Panc1 (cell line): Measurements from ENCODE around the gene HAND1.

Source experiments
- SIN3A ChIP-seq: IDR thresholded peaks from 2 replicates; pipeline ENCODE4 v1.6.1; 2012; ENCODE audit warnings: low read depth, mild to moderate bottlenecking, low read length, moderate library complexity, borderline replicate concordance; ENCODE audit not compliant: insufficient read depth
- TCF7L2 ChIP-seq: IDR thresholded peaks from 2 replicates; pipeline ENCODE4 v1.6.1; 2011; ENCODE audit warnings: mild to moderate bottlenecking, low read depth, low read length, inconsistent platforms
- TF ChIP-seq, protein P1 (sequence below): fragments of 450-650 bp; IDR thresholded peaks from 2 replicates; pipeline ENCODE4 v1.5.1; 2017; ENCODE audit warnings: mild to moderate bottlenecking
- TF ChIP-seq, protein P2 (sequence below), 2 experiments: IDR thresholded peaks; 2 replicates each; pipeline ENCODE4 v1.6.1; 2011 to 2012; ENCODE audit warnings: low read depth in 2 of 2, control low read depth in 1 of 2, low read length in 1 of 2, mild to moderate bottlenecking in 1 of 2, moderate library complexity in 1 of 2; ENCODE audit not compliant: insufficient read depth in 1 of 2

DNA sequence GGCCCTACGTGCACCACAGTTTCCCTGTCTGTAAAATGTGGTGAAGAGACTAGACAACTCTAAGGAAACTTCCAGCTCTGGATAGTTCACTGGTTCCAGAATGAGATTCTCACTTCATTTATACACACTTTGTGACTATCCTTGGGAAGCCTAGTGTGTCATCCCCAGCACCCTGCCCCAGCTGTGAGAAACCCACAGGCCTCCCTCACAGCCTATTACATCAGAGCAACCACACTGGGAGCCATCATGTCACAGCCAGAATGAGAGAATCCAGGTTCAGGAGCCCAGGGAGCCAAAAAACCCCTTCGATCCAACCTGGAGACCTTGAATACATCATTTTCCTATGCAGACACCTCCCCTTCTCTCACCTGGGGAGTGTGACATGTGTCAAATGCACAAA is 21.0 kb upstream of the HAND1 start:
- TF ChIP-seq, protein P1, sequence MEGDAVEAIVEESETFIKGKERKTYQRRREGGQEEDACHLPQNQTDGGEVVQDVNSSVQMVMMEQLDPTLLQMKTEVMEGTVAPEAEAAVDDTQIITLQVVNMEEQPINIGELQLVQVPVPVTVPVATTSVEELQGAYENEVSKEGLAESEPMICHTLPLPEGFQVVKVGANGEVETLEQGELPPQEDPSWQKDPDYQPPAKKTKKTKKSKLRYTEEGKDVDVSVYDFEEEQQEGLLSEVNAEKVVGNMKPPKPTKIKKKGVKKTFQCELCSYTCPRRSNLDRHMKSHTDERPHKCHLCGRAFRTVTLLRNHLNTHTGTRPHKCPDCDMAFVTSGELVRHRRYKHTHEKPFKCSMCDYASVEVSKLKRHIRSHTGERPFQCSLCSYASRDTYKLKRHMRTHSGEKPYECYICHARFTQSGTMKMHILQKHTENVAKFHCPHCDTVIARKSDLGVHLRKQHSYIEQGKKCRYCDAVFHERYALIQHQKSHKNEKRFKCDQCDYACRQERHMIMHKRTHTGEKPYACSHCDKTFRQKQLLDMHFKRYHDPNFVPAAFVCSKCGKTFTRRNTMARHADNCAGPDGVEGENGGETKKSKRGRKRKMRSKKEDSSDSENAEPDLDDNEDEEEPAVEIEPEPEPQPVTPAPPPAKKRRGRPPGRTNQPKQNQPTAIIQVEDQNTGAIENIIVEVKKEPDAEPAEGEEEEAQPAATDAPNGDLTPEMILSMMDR, result no peak
- TF ChIP-seq, protein P2, sequence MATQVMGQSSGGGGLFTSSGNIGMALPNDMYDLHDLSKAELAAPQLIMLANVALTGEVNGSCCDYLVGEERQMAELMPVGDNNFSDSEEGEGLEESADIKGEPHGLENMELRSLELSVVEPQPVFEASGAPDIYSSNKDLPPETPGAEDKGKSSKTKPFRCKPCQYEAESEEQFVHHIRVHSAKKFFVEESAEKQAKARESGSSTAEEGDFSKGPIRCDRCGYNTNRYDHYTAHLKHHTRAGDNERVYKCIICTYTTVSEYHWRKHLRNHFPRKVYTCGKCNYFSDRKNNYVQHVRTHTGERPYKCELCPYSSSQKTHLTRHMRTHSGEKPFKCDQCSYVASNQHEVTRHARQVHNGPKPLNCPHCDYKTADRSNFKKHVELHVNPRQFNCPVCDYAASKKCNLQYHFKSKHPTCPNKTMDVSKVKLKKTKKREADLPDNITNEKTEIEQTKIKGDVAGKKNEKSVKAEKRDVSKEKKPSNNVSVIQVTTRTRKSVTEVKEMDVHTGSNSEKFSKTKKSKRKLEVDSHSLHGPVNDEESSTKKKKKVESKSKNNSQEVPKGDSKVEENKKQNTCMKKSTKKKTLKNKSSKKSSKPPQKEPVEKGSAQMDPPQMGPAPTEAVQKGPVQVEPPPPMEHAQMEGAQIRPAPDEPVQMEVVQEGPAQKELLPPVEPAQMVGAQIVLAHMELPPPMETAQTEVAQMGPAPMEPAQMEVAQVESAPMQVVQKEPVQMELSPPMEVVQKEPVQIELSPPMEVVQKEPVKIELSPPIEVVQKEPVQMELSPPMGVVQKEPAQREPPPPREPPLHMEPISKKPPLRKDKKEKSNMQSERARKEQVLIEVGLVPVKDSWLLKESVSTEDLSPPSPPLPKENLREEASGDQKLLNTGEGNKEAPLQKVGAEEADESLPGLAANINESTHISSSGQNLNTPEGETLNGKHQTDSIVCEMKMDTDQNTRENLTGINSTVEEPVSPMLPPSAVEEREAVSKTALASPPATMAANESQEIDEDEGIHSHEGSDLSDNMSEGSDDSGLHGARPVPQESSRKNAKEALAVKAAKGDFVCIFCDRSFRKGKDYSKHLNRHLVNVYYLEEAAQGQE (IDR thresholded peaks at IDR 0.05; ENCODE audit: insufficient read depth in 1 of 2, low read depth in 2 of 2, low read length in 1 of 2), result no peak
- no peak for TF ChIP-seq TCF7L2
- no peak for TF ChIP-seq SIN3A
